Activated naive CD4-positive, alpha-beta T cell treated with anti-CD3 and anti-CD28 coated beads, Interleukin-2, amount 10 ng/mL, durations not matched to agents 7 days and 5 days (primary cell): ENCODE measurements around the gene KLK15.
"Not testable (repeated sequence)": the region's sequence is repeated elsewhere in the genome, so short reads cannot be mapped to it uniquely, and the experiment has no call there.

ENCODE experiments used
- CTCF ChIA-PET: fragments of 350-600 bp; sonication (Branson Sonifier 250); formaldehyde crosslinking; loops from one replicate; lab custom pipeline; 2021; ENCODE audit warnings: antibody characterized with exemption; lab: Charles Lee
- DNase-seq: peaks from one replicate; pipeline ENCODE4 v3.0.0-alpha.2; 2020
- H3K27ac Mint-ChIP-seq: one replicate; pipeline ENCODE4 v1.8.0; 2021; ENCODE audit warnings: mild to moderate bottlenecking, moderate library complexity, mixed read lengths
- H3K27me3 Mint-ChIP-seq: one replicate; pipeline ENCODE4 v1.8.0; 2021; ENCODE audit warnings: mild to moderate bottlenecking, mixed read lengths
- H3K36me3 Mint-ChIP-seq: one replicate; pipeline ENCODE4 v1.8.0; 2021; ENCODE audit warnings: mixed read lengths
- H3K4me1 Mint-ChIP-seq: one replicate; pipeline ENCODE4 v1.8.0; 2021; ENCODE audit warnings: mixed read lengths
- H3K4me3 Mint-ChIP-seq: one replicate; pipeline ENCODE4 v1.8.0; 2021; ENCODE audit warnings: mild to moderate bottlenecking, moderate library complexity, mixed read lengths
- H3K9me3 Mint-ChIP-seq: one replicate; pipeline ENCODE4 v1.8.0; 2021; ENCODE audit warnings: mixed read lengths

Gene KLK15

GRCh38 chr19:50820549-50821247 is 12.7 kb downstream of the KLK15 start:
- DNase-seq = no peak
- H3K27ac Mint-ChIP-seq = no peak overlapping the region
- peaks cover 2% of the 10 kb centered on the region for H3K9me3 Mint-ChIP-seq
- H3K27me3 Mint-ChIP-seq = peaks cover 85% of the 10 kb centered on the region
- no peaks in the 10 kb centered on the region for H3K36me3 Mint-ChIP-seq
- CTCF ChIA-PET = no interaction called here
- H3K4me1 Mint-ChIP-seq = peaks cover 35% of the 10 kb centered on the region
- H3K4me3 Mint-ChIP-seq = peak overlapping the region; percentile 49

- Mint-ChIP-seq H3K9me3 (peaks cover 2% of the 10 kb centered on the region), H3K4me3 (peak overlapping the region; percentile 22), H3K4me1 (peaks cover 35% of the 10 kb centered on the region), H3K36me3 (no peaks in the 10 kb centered on the region), H3K27me3 (peaks cover 91% of the 10 kb centered on the region), H3K27ac (no peak overlapping the region)
- no peak for DNase-seq
- CTCF ChIA-PET = no interaction called here
Measured at GRCh38 chr19:50820086-50820485, 13.3 kb downstream of the KLK15 start.

- peaks cover 95% of the 10 kb centered on the region for H3K27me3 Mint-ChIP-seq
Measured at GRCh38 chr19:50819636-50820035, 13.7 kb downstream of the KLK15 start.

GRCh38 chr19:50818859-50819472 is 14.4 kb downstream of the KLK15 start:
- Mint-ChIP-seq H3K27me3 (peaks cover 98% of the 10 kb centered on the region), H3K4me3 (peak overlapping the region; percentile 65), H3K36me3 (no peaks in the 10 kb centered on the region), H3K4me1 (peaks cover 35% of the 10 kb centered on the region), H3K27ac (no peak overlapping the region), H3K9me3 (peaks cover 2% of the 10 kb centered on the region)
- no peak for DNase-seq
- CTCF ChIA-PET = no interaction called here

More at GRCh38 chr19:50819636-50820035, 13.7 kb downstream of the KLK15 start:
- CTCF ChIA-PET = no interaction called here
- no peak for DNase-seq
- Mint-ChIP-seq H3K4me3 (no peak overlapping the region), H3K36me3 (no peaks in the 10 kb centered on the region), H3K9me3 (peaks cover 2% of the 10 kb centered on the region), H3K4me1 (peaks cover 35% of the 10 kb centered on the region), H3K27ac (no peak overlapping the region)

GRCh38 chr19:50817941-50818858 is 15.2 kb downstream of the KLK15 start:
- CTCF ChIA-PET = no interaction called here
- Mint-ChIP-seq H3K4me3 (peak overlapping the region; percentile 65), H3K9me3 (peaks cover 2% of the 10 kb centered on the region), H3K27me3 (peaks cover 91% of the 10 kb centered on the region), H3K4me1 (peaks cover 35% of the 10 kb centered on the region), H3K27ac (no peak overlapping the region), H3K36me3 (no peaks in the 10 kb centered on the region)
- peak; percentile 72 for DNase-seq

GRCh38 chr19:50815439-50815838 is 17.9 kb downstream of the KLK15 start:
- H3K36me3 Mint-ChIP-seq = no peaks in the 10 kb centered on the region
- DNase-seq = no peak
- no peak overlapping the region for H3K27ac Mint-ChIP-seq
- H3K27me3 Mint-ChIP-seq = peaks cover 81% of the 10 kb centered on the region
- H3K4me1 Mint-ChIP-seq = peaks cover 28% of the 10 kb centered on the region
- no peak overlapping the region for H3K4me3 Mint-ChIP-seq
- peaks cover 2% of the 10 kb centered on the region for H3K9me3 Mint-ChIP-seq
- CTCF ChIA-PET = no interaction called here

- CTCF ChIA-PET = no interaction called here
- Mint-ChIP-seq H3K4me3 (no peak overlapping the region), H3K9me3 (peaks cover 2% of the 10 kb centered on the region), H3K27me3 (peaks cover 78% of the 10 kb centered on the region), H3K36me3 (no peaks in the 10 kb centered on the region), H3K4me1 (peaks cover 23% of the 10 kb centered on the region), H3K27ac (no peak overlapping the region)
- DNase-seq = no peak
Measured at GRCh38 chr19:50814883-50815282, 18.5 kb downstream of the KLK15 start.

GRCh38 chr19:50812474-50812873 is 20.9 kb downstream of the KLK15 start:
- peaks cover 4% of the 10 kb centered on the region for H3K4me1 Mint-ChIP-seq
- no peak overlapping the region for H3K4me3 Mint-ChIP-seq
- H3K27ac Mint-ChIP-seq = no peak overlapping the region
- H3K36me3 Mint-ChIP-seq = no peaks in the 10 kb centered on the region
- CTCF ChIA-PET = no interaction called here
- H3K27me3 Mint-ChIP-seq = peaks cover 54% of the 10 kb centered on the region
- peaks cover 2% of the 10 kb centered on the region for H3K9me3 Mint-ChIP-seq
- no peak for DNase-seq

- CTCF ChIA-PET, H3K4me1 Mint-ChIP-seq, H3K4me3 Mint-ChIP-seq, H3K27ac Mint-ChIP-seq, DNase-seq, H3K9me3 Mint-ChIP-seq, H3K36me3 Mint-ChIP-seq: not testable (repeated sequence)
- peaks cover 46% of the 10 kb centered on the region for H3K27me3 Mint-ChIP-seq
Measured at GRCh38 chr19:50811622-50812238, 21.6 kb downstream of the KLK15 start.

GRCh38 chr19:50808856-50809255 is 24.5 kb downstream of the KLK15 start:
- no peaks in the 10 kb centered on the region for H3K9me3 Mint-ChIP-seq
- peaks cover 1% of the 10 kb centered on the region for H3K36me3 Mint-ChIP-seq
- no peak overlapping the region for H3K4me3 Mint-ChIP-seq
- CTCF ChIA-PET = no interaction called here
- H3K27ac Mint-ChIP-seq = no peak overlapping the region
- DNase-seq = no peak
- H3K27me3 Mint-ChIP-seq = peaks cover 19% of the 10 kb centered on the region
- H3K4me1 Mint-ChIP-seq = peaks cover 17% of the 10 kb centered on the region

GRCh38 chr19:50804420-50805272 is 28.7 kb downstream of the KLK15 start:
- no peaks in the 10 kb centered on the region for H3K27me3 Mint-ChIP-seq
- CTCF ChIA-PET = no interaction called here
- H3K4me1 Mint-ChIP-seq = peaks cover 46% of the 10 kb centered on the region
- H3K9me3 Mint-ChIP-seq = no peaks in the 10 kb centered on the region
- H3K4me3 Mint-ChIP-seq = peak overlapping the region; percentile 99
- peak; percentile 99 for DNase-seq
- peaks cover 16% of the 10 kb centered on the region for H3K36me3 Mint-ChIP-seq
- peak overlapping the region; percentile 100 for H3K27ac Mint-ChIP-seq

GRCh38 chr19:50803633-50804419 is 29.5 kb downstream of the KLK15 start:
- Mint-ChIP-seq H3K9me3 (no peaks in the 10 kb centered on the region), H3K4me3 (peak overlapping the region; percentile 99), H3K27me3 (no peaks in the 10 kb centered on the region), H3K4me1 (peaks cover 46% of the 10 kb centered on the region), H3K36me3 (peaks cover 16% of the 10 kb centered on the region), H3K27ac (peak overlapping the region; percentile 100)
- DNase-seq = peak; percentile 31
- CTCF ChIA-PET = no interaction called here

GRCh38 chr19:50801107-50801506 is 32.3 kb downstream of the KLK15 start:
- Mint-ChIP-seq H3K9me3 (no peaks in the 10 kb centered on the region), H3K4me3 (no peak overlapping the region), H3K27me3 (no peaks in the 10 kb centered on the region), H3K27ac (peak overlapping the region; percentile 2), H3K4me1 (peaks cover 44% of the 10 kb centered on the region), H3K36me3 (peaks cover 20% of the 10 kb centered on the region)
- DNase-seq = no peak
- CTCF ChIA-PET = interaction anchor here (0.9 kb wide), 1 partner anchor 9 kb away, joined by 3 read pairs; no protein-coding TSS in a partner anchor
